PC-9 (cell line): Measurements from ENCODE around the gene PXDN.

ENCODE experiments used
- CTCF ChIP-seq: fragments of 200-600 bp; sonication (generic); conservative IDR thresholded peaks from 2 replicates; pipeline ENCODE4 v1.6.1; 2017; ENCODE audit warnings: mixed run types, antibody characterized with exemption, mild to moderate bottlenecking, moderate library complexity
- EZH2 ChIP-seq: fragments of 200-600 bp; sonication (generic); IDR thresholded peaks from 2 replicates; pipeline ENCODE4 v1.8.0; 2017; ENCODE audit warnings: antibody characterized with exemption, low read depth

- TF ChIP-seq EZH2 (no peak), CTCF (no peak)
These were observed 28.9 kb downstream of the PXDN start for GRCh38 chr2:1715184-1716013.
